ENCODE data around the gene VAV2. TPM values are rescaled to one million over a fixed set of nuclear protein-coding genes. Genes with fewer than 3 reads are reported as not detected.

Gene VAV2
- total RNA-seq, 8 experiments from 2014 or later = 5.9 to 33.0 (median 14.9) TPM

- Histone ChIP-seq H3K27ac (no peak overlapping the region), H3K4me1 (replicated peaks in 1 of 2) (peaks cover 62 to 67% of the 10 kb centered on the region in 2 donors), H3K4me3 (no peak overlapping the region)
- 77 to 100% (median 91%) methylated on average over 1 to 11 of the region's 29 CpGs; no CpG with 5 or more reads in 3 of the 10 experiments for WGBS, 10 experiments
- ATAC-seq (replicated peaks in 6 of 8) = no peak
- in situ Hi-C loops (cut with MboI; ENCODE audit: low pct_unique_long_range_greater_than_20kb in 2 of 9, low sequenced_read_pairs in 9 of 9, unreplicated experiment in 9 of 9) = no loop called here
Measured at GRCh38 chr9:133953976-133954709, 38.0 kb downstream of the VAV2 start.

GRCh38 chr9:133953621-133953975, 38.5 kb downstream of the VAV2 start:
- Histone ChIP-seq H3K4me1 (replicated peaks in 1 of 2) (peaks cover 62 to 64% of the 10 kb centered on the region in 2 donors), H3K4me3 (no peak overlapping the region), H3K27ac (no peak overlapping the region)
- in situ Hi-C loops (cut with MboI; ENCODE audit: low pct_unique_long_range_greater_than_20kb in 2 of 9, low sequenced_read_pairs in 9 of 9, unreplicated experiment in 9 of 9) = no loop called here
- no peak for ATAC-seq (replicated peaks in 6 of 8)
- WGBS, 10 experiments = 100% methylated on average over 1 to 3 of the region's 4 CpGs; no CpG with 5 or more reads in 8 of the 10 experiments

GRCh38 chr9:133952598-133953550, 39.2 kb downstream of the VAV2 start:
- in situ Hi-C loops (cut with MboI; ENCODE audit: low pct_unique_long_range_greater_than_20kb in 2 of 9, low sequenced_read_pairs in 9 of 9, unreplicated experiment in 9 of 9) = no loop called here
- Histone ChIP-seq H3K4me1 (replicated peaks in 1 of 2) (peaks cover 62 to 64% of the 10 kb centered on the region in 2 donors), H3K4me3 (no peak overlapping the region), H3K27ac (no peak overlapping the region)
- ATAC-seq (replicated peaks in 6 of 8) = no peak
- 76 to 100% (median 97%) methylated on average over 1 to 6 of the region's 18 CpGs; no CpG with 5 or more reads in 4 of the 10 experiments for WGBS, 10 experiments

- 60 to 80% (median 67%) methylated on average over 2 of the region's 8 CpGs; no CpG with 5 or more reads in 7 of the 10 experiments for WGBS, 10 experiments
- H3K4me1 ChIP-seq (replicated peaks in 1 of 2) = peaks cover 54 to 57% of the 10 kb centered on the region in 2 donors
- H3K4me3 ChIP-seq = no peak overlapping the region
- H3K27ac ChIP-seq = peak overlapping the region; percentile 69 to 73
- in situ Hi-C loops (cut with MboI; ENCODE audit: low pct_unique_long_range_greater_than_20kb in 2 of 9, low sequenced_read_pairs in 9 of 9, unreplicated experiment in 9 of 9) = no loop called here
- ATAC-seq (replicated peaks in 6 of 8) = no peak
Measured at GRCh38 chr9:133951265-133951664, 40.9 kb downstream of the VAV2 start.

- Histone ChIP-seq H3K4me1 (replicated peaks in 1 of 2) (peaks cover 48 to 51% of the 10 kb centered on the region in 2 donors), H3K27ac (peak overlapping the region; percentile 69 to 73), H3K4me3 (no peak overlapping the region)
- ATAC-seq (replicated peaks in 6 of 8) = peak in 7 of 8 experiments; percentile 18 to 75 (median 55)
- in situ Hi-C loops (cut with MboI; ENCODE audit: low pct_unique_long_range_greater_than_20kb in 2 of 9, low sequenced_read_pairs in 9 of 9, unreplicated experiment in 9 of 9) = no loop called here
- WGBS, 10 experiments = 23 to 83% (median 53%) methylated on average over 4 to 17 of the region's 25 CpGs; no CpG with 5 or more reads in 2 of the 10 experiments
Measured at GRCh38 chr9:133950629-133951111, 41.5 kb downstream of the VAV2 start.

GRCh38 chr9:133950192-133950591, 41.9 kb downstream of the VAV2 start:
- Histone ChIP-seq H3K4me3 (no peak overlapping the region), H3K4me1 (replicated peaks in 1 of 2) (peaks cover 48 to 51% of the 10 kb centered on the region in 2 donors), H3K27ac (peak overlapping the region; percentile 69 to 77)
- WGBS, 10 experiments = 32 to 100% (median 65%) methylated on average over 1 to 7 of the region's 13 CpGs; no CpG with 5 or more reads in 4 of the 10 experiments
- in situ Hi-C loops (cut with MboI; ENCODE audit: low pct_unique_long_range_greater_than_20kb in 2 of 9, low sequenced_read_pairs in 9 of 9, unreplicated experiment in 9 of 9) = no loop called here
- peak in 7 of 8 experiments; percentile 15 to 73 (median 68) for ATAC-seq (replicated peaks in 6 of 8)

GRCh38 chr9:133949486-133950061, 42.5 kb downstream of the VAV2 start:
- in situ Hi-C loops (cut with MboI; ENCODE audit: low pct_unique_long_range_greater_than_20kb in 2 of 9, low sequenced_read_pairs in 9 of 9, unreplicated experiment in 9 of 9) = no loop called here
- H3K27ac ChIP-seq = peak overlapping the region; percentile 69 to 77
- peaks cover 50% of the 10 kb centered on the region in 2 donors for H3K4me1 ChIP-seq (replicated peaks in 1 of 2)
- WGBS, 10 experiments = 60 to 100% (median 80%) methylated on average over 1 to 7 of the region's 14 CpGs; no CpG with 5 or more reads in 5 of the 10 experiments
- peak in 4 of 8 experiments; percentile 16 to 28 (median 18) for ATAC-seq (replicated peaks in 6 of 8)
- no peak overlapping the region for H3K4me3 ChIP-seq

- no peak overlapping the region for H3K4me3 ChIP-seq
- peak overlapping the region; percentile 69 to 77 for H3K27ac ChIP-seq
- peak in 2 of 8 experiments; percentile 1 to 8 for ATAC-seq (replicated peaks in 6 of 8)
- 60 to 100% (median 82%) methylated on average over 1 to 15 of the region's 31 CpGs; no CpG with 5 or more reads in 2 of the 10 experiments for WGBS, 10 experiments
- peaks cover 55% of the 10 kb centered on the region in 2 donors for H3K4me1 ChIP-seq (replicated peaks in 1 of 2)
- in situ Hi-C loops (cut with MboI; ENCODE audit: low pct_unique_long_range_greater_than_20kb in 2 of 9, low sequenced_read_pairs in 9 of 9, unreplicated experiment in 9 of 9) = no loop called here
Measured at GRCh38 chr9:133948561-133949485, 43.3 kb downstream of the VAV2 start.

GRCh38 chr9:133948131-133948530, 44.0 kb downstream of the VAV2 start:
- no peak overlapping the region for H3K4me3 ChIP-seq
- peaks cover 57 to 58% of the 10 kb centered on the region in 2 donors for H3K4me1 ChIP-seq (replicated peaks in 1 of 2)
- peak overlapping the region; percentile 29 to 40 for H3K27ac ChIP-seq
- in situ Hi-C loops (cut with MboI; ENCODE audit: low pct_unique_long_range_greater_than_20kb in 2 of 9, low sequenced_read_pairs in 9 of 9, unreplicated experiment in 9 of 9) = no loop called here
- ATAC-seq (replicated peaks in 6 of 8) = peak in 5 of 8 experiments; percentile 6 to 58 (median 50)
- 50 to 88% (median 72%) methylated on average over 3 to 4 of the region's 16 CpGs; no CpG with 5 or more reads in 7 of the 10 experiments for WGBS, 10 experiments

- peaks cover 64 to 65% of the 10 kb centered on the region in 2 donors for H3K4me1 ChIP-seq (replicated peaks in 1 of 2)
- in situ Hi-C loops (cut with MboI; ENCODE audit: low pct_unique_long_range_greater_than_20kb in 2 of 9, low sequenced_read_pairs in 9 of 9, unreplicated experiment in 9 of 9) = no loop called here
- H3K27ac ChIP-seq = no peak overlapping the region
- no peak for ATAC-seq (replicated peaks in 6 of 8)
- no peak overlapping the region for H3K4me3 ChIP-seq
- WGBS, 10 experiments = 86 to 100% (median 96%) methylated on average over 4 to 7 of the region's 18 CpGs; no CpG with 5 or more reads in 7 of the 10 experiments
Measured at GRCh38 chr9:133946840-133947486, 45.2 kb downstream of the VAV2 start.

- WGBS, 10 experiments = 90 to 100% (median 99%) methylated on average over 1 to 9 of the region's 14 CpGs; no CpG with 5 or more reads in 2 of the 10 experiments
- ATAC-seq (replicated peaks in 6 of 8) = no peak
- no peak overlapping the region for H3K27ac ChIP-seq
- H3K4me3 ChIP-seq = no peak overlapping the region
- in situ Hi-C loops (cut with MboI; ENCODE audit: low pct_unique_long_range_greater_than_20kb in 2 of 9, low sequenced_read_pairs in 9 of 9, unreplicated experiment in 9 of 9) = no loop called here
- H3K4me1 ChIP-seq (replicated peaks in 1 of 2) = peaks cover 62 to 63% of the 10 kb centered on the region in 2 donors
Measured at GRCh38 chr9:133945977-133946753, 46.0 kb downstream of the VAV2 start.

Measured in motor neuron (in vitro differentiated cells).